HG03039 (cell line): Measurements from ENCODE around the gene CLDN20.
"Not testable (repeated sequence)": the region's sequence is repeated elsewhere in the genome, so short reads cannot be mapped to it uniquely, and the experiment has no call there.

Experiments used
- ATAC-seq: cut with Tn5 transposase; IDR thresholded peaks from one replicate; pipeline ENCODE4 v1.9.1; 2021; ENCODE audit warnings: mild to moderate bottlenecking, moderate library complexity; ENCODE audit not compliant: unreplicated experiment

The CLDN20 gene

DNA sequence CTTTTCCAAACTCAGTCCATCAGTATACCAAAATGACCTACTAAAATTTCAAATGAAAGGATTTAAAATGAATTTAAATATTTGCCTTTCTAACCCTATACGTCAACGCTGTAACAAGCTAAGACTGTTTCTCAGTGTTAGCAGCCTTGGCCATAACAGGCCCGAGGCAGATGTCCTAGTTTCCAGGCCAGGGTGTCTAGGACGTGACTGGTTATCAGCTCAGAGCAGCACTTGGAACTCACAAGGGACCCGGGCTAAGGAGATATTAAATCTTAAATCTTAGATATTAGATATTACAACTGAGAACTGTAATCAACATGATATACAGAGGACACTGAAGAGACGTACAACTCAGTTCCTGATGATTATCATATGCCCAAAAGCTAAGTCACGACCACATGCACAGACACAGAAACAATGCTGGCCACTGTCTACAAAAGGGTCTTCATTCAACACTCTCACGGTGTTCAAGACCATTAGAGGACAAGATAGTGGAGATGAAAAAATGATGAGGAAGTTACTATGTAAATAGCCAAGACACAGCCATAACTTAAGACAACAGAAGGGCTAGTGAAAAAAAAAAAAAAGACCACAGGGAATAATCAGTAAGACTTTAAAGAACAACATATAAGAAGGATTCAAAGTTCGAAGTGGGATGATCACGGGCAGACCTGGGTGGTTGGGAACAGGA lies at the start of gene CLDN20:
Gene CLDN20 (plus strand): TSS at position 641 of the 691 bp plus-strand sequence. CDS start 11,707 bp downstream, outside the sequence.
- ATAC-seq: no peak

DNA sequence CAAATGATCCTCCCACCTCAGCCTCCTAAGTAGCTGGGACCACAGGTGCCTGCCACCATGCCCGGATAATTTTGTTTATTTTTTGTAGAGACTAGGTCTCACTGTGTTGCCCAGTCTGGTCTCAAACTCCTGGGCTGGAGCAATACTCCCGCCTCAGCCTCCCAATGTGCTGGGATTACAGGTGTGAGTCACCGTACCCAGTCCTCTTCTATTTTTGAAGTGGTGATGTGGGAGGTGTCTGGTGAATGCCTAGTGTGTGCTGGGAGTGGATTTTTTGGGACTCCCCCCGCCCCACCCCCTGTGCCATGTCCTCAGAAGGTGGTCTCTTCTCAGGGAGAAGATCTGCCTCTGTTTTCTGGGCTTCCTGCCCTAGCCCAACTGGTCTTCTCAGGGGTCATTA lies 47.9 kb upstream of the CLDN20 start:
- no peak for ATAC-seq

DNA sequence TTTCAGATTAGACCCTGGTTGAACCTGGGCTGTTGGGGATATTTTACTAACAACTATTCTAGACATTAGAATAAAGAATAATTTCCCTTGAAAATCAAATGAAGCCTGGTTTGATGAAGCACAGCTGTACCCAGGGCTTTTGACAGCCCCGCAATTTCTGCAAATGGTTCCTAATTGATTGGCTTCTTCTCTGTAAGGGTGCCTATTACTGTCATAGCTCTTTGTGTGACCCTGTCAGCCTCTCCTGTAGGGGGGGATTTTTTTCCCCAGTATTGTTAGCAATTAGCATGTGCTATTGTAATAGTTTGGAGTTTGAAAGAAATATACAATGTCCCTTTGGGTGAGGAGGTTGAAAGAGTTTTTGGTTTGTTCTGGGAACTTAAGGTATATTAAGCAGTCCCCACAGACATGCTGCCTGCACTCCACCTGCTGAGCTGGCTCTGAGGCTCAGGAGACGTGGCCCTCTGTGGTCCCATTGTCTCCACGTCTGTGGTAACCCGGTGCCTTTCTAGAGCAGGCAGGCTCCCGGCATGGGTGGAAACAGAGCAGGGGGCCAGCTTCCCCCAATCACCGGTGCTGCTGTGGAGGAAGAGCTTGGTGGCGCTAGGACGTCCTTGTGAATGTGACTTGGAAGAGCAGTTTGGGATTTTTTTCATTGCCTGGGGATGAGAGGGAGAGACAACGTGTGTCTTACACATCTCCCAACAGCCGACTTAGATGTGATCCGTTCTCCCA lies 47.3 kb upstream of the CLDN20 start:
- ATAC-seq: no peak

GRCh38 chr6:155218711-155219110 lies 45.1 kb upstream of the CLDN20 start:
- not testable (repeated sequence) for ATAC-seq

GRCh38 chr6:155219299-155219698 lies 44.5 kb upstream of the CLDN20 start:
- ATAC-seq: no peak

- ATAC-seq: no peak
Measured at GRCh38 chr6:155219858-155220301, 43.9 kb upstream of the CLDN20 start.

- no peak for ATAC-seq
Measured at GRCh38 chr6:155221086-155221485, 42.7 kb upstream of the CLDN20 start.

DNA sequence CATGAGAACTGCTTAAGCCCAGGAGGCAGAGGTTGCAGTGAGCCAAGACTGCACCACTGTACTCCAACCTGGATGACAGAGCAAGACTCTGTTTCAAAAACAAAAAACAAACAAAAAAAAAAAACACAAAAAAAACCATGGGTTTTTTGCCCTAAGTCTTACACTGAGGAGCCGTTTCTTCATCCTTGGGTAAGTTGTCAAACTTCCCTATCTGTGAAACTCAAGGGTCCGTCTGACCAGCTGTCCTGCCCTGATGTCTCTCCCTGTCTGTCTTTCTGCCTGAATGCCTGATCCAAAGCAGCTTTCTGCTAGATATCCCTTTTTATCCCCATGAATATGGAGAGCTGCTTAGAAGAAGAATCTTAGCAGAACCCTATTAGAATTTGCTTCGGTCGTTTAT lies 41.3 kb upstream of the CLDN20 start:
- ATAC-seq: no peak

DNA sequence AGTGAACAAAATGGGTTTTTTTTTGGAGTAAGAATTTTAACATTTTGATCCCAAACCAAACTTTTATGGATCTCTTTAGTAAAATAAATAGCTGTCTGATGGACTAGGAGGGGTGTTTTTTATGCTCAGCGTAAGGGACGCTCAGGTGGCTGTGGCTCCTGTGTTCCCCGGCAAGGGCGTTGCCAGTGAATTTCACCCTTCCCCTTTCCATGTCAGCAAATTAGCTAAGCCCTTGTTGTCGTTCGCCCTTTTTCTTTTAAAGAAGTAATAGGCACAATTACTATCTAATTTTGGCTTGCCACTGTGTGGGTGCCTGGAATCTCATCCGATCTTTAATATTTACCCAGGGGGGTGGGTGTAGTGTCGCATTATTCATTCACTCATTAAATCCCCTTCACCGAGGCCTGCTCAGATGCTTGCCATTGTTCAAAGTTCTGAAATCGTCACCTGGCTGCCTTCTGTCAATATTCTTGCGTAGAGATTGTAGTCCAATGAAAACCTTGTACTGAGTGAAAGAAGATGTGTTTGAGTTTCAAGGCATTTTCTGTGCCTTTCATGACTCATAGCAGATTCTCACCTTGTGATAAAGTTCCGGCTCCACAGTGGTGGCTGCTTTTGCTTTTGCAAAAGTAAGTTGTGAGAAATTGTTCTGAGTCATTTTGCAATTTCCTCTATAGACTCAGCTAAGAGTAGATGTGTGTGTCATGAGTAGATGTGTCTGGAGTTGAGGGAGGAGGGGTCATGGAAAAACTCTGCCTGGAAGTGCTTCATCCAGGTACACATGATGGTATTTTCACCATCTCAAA lies 40.0 kb upstream of the CLDN20 start:
- ATAC-seq: peak; percentile 98

DNA sequence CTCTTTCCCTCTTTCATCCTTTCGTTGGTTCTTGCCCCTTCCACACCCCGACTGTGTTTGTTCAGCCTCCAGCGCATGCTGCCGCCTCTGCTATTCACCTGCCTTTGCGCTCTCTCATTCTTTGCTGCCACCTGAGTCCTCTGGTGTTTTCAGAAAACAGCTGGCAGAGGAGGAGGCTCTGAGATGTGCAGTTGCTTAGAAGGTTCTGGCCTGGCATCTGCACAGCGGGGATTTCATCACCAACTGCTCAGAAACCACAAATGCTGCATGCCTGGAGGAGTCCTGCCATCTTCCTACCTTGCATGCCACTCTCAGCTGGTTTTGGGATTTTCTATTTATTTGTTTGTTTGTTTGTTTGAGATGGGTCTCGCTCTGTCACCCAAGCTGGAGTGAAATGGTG lies 39.2 kb upstream of the CLDN20 start:
- no peak for ATAC-seq

DNA sequence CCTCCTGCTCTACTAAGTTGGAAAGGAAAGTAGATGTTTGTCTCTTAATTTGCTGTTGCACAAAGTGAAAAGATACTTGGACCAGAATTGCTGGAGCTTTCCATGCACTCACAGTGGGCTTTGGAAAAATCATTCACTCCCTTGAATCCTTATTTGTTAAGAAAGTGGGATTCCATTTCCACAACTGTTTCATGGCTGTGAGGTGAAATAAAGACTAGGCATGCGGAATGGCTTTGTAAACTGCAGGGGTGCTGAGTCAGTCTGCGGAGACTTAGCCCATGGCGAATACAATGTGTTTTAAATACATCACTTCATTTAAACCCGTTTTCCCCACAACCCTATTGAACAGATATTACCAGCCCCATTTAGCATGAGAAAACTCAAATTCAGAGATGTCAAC lies 36.8 kb upstream of the CLDN20 start:
- no peak for ATAC-seq

DNA sequence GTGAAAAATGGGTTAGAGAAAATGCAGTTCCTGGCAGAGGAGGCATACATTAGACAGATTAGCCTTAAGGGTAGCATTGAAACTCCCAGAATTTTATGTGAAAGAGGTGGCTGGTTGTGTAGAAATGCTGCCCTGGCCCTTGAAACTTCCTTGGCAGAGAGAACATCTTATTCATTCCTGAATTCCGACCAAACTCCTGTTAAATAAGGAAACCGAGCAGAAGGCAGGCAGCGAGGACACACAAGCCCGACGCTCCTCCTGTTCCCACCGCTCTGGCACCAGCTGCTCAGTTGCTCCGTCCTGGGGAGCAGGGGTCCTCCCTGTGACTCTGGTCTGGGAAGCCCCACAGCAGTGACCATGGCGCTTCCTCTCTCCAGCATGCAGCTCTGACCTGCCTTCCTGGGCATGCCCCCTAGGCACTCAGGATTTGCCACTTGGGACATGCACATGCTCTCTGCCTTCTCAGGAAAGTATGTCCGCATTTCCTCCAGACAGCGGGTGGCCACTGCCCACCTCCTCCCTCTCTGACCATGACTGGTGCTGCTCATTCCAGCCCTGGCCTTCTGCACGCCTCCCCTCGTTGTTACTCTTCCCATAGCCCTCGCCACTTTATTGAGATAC lies 35.2 kb upstream of the CLDN20 start:
- no peak for ATAC-seq

DNA sequence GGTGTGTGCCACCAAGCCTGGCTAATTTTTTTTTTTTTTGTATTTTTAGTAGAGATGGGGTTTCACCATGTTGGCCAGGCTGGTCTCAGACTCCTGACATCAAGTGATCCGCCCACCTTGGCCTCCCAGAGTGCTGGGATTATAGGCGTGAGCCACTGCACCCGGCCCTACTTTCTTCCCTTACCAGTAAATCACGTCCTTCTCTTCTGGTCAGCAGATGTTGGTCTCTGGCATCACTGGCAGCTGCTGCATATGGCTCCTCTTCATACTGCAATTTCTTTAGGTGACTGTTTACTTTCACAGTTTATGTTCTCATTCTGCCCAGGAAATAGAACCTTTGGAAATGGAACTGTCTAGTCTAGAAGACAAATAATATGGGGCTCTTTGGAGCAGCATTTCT lies 32.8 kb upstream of the CLDN20 start:
- not testable (repeated sequence) for ATAC-seq

DNA sequence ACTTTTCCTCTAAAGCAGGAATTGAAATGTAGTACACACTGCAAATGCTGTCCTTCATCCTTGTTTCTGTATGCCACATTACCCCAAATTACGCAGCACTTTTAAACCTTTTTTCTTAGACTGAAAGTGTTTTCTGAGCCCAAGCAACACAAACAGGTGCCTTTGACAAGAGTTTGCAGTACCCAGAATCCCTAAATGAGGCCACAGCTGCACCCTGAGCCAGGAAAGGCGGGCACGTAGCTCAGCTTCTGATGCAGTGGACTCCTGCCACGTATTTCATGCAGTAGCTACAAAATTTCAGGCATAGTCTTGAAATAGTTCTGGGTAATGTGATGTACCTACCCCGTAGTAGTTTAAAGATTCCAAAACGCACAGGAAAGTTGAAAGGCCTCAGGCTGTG lies 31.0 kb upstream of the CLDN20 start:
- ATAC-seq: no peak

GRCh38 chr6:155234167-155234566 lies 29.6 kb upstream of the CLDN20 start:
- ATAC-seq: no peak

DNA sequence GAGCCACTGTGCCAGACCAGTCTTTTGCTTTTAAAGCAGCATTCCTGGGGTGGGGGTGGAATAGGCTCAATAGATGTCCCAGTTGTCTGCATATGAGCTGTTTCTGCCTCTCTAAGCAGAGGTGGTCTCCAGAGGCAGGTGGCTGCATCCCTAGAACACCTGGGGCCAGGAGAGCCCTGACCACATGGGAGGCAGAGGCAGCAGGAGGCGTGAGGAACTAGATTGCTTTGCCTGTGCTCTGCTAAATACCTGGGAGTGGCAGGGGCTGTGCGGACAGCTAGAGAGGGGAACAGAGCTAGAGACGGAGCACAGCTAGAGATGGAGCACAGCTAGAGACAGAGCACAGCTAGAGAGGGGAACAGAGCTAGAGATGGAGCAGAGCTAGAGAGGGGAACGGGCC lies 29.1 kb upstream of the CLDN20 start:
- no peak for ATAC-seq

- ATAC-seq: no peak
Measured at GRCh38 chr6:155235087-155235486, 28.7 kb upstream of the CLDN20 start.

DNA sequence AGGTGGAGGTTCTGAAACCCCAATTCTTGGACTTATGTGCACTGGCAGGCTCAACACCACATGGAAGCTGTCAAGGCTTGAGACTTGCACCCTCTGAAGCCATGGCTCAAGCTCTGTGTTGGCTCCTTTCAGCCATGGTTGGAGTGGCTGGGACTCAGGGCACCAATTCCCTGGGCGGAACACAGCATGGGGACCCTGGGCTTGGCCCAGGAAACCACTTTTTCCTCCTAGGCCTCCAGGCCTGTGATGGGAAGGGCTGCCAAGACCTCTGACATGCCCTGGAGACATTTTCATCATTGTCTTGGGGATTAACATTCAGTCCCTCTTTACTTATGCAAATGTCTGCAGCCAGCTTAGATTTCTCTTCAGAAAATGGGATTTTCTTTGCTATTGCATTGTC lies 26.2 kb upstream of the CLDN20 start:
- no peak for ATAC-seq

GRCh38 chr6:155240905-155241600 lies 22.8 kb upstream of the CLDN20 start:
- no peak for ATAC-seq

GRCh38 chr6:155241966-155242365 lies 21.8 kb upstream of the CLDN20 start:
- ATAC-seq: no peak

- no peak for ATAC-seq
Measured at GRCh38 chr6:155244434-155244833, 19.4 kb upstream of the CLDN20 start.
